Measurements from ENCODE around the gene TMPRSS4.

Gene TMPRSS4

DNA sequence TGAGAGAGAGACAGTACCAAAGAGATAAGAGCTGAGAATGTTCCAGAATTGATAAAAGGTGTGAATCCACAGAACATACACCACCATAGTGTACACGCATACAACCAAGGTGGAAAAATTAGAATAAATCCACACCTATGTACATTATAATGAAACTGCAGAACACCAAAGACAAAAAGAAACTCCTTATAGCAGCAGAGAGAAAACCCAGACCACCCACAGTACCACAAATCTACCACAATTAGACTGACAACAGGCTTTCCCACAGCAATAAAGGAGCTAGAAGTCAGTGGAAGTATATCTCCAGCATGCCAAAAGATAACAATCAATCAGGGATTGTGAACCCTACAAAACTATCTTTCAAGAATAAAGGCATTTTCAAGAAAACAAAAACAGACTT is 43.9 kb downstream of the TMPRSS4 start:
- no peak overlapping the region for H3K4me3 ChIP-seq (ENCODE audit: control insufficient read depth, low read depth, low read length)
- TF ChIP-seq, protein P1, sequence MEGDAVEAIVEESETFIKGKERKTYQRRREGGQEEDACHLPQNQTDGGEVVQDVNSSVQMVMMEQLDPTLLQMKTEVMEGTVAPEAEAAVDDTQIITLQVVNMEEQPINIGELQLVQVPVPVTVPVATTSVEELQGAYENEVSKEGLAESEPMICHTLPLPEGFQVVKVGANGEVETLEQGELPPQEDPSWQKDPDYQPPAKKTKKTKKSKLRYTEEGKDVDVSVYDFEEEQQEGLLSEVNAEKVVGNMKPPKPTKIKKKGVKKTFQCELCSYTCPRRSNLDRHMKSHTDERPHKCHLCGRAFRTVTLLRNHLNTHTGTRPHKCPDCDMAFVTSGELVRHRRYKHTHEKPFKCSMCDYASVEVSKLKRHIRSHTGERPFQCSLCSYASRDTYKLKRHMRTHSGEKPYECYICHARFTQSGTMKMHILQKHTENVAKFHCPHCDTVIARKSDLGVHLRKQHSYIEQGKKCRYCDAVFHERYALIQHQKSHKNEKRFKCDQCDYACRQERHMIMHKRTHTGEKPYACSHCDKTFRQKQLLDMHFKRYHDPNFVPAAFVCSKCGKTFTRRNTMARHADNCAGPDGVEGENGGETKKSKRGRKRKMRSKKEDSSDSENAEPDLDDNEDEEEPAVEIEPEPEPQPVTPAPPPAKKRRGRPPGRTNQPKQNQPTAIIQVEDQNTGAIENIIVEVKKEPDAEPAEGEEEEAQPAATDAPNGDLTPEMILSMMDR (conservative IDR thresholded peaks at IDR 0.05; ENCODE audit: control insufficient read depth, insufficient read depth, low read depth, low read length), result no peak
- no peak for DNase-seq (ENCODE audit: low read depth)

DNA sequence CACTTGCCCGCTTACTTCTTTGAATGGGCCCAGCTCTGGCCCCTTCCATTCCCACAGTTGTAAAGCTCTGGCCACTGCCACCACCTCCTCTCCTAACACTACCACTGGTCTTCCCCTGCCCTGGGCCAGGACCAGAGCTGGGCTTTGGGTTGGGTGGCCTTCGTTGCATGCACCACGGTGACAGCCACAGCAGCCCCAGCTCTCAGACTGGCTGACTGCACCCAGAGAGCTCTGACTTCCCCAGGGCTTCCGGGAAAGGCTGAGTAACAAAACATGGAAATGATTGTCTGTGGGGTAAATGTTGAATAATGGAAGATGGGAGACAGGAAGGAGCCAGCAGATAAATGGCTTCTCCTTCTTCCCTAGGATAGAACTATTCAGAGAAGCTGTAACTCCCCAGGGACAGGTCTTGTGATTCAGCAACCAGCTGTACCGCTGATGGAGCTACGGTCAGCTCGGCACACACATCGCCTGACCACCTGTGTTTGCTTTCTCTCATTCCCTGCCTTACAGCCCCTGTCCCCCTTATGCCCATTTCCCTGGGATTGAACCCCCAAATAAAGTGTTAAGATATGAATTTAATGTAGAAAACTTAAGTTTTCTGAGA is 48.2 kb downstream of the TMPRSS4 start:
- TF ChIP-seq, protein P1 (conservative IDR thresholded peaks at IDR 0.05; ENCODE audit: control insufficient read depth, insufficient read depth, low read depth, low read length), result no peak
- DNase-seq (ENCODE audit: low read depth), result peak; percentile 12
- no peak overlapping the region for H3K4me3 ChIP-seq (ENCODE audit: control insufficient read depth, low read depth, low read length)

DNA sequence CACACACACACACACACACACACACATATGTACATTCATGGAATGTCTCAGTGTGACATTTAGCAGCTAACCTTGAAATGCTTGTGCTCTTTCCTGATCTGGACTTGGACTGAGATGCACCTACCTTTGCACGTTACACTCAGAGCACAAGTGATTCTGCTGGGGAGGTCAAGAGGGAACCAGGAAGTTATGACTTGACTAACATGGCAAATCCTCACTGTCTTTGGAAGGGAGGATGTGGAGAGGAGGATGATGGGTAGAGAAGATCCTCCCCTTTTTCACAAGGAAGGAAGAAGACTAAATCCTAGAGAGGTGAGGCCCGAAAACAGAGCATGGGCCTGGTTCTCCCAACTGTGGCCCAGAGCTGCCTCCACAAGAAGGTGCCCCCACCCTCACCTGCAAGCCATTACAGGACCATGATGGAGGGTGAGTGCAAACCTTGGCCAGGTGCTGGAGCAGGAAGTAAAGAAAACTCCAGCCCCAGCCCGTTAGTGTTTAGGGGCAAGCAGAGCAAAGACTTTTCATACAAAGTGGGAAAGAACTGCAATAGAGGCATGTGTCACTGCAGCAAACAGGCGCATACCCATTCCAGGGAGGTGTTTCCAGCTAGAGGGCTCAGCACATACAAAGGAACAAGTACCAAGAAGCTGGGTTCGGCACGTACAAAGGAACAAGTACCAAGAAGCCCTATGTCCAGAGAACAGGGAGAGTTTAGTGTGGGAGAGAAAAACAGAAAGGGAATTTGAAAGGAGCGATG is 49.4 kb downstream of the TMPRSS4 start:
- no peak for DNase-seq (ENCODE audit: low read depth)
- no peak overlapping the region for H3K4me3 ChIP-seq (ENCODE audit: control insufficient read depth, low read depth, low read length)
- TF ChIP-seq, protein P1 (conservative IDR thresholded peaks at IDR 0.05; ENCODE audit: control insufficient read depth, insufficient read depth, low read depth, low read length), result no peak

DNA sequence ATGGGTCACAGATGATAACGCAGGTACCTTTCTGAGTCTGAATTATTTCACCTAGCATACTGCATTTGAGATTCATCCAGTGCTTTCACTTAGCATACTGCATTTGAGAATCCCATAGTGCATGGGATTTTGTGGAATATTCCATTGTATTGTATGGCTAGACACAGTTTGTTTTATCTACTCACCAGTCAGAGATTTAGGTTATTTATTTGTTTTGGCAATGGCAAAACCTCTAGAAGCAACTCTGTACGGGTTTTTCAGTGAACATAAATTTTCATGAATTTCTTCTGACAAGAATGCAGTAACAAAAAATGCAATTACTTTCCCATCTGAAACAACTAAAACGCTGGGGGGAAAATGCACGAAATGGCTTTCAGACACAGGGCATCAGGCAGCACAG is 51.4 kb downstream of the TMPRSS4 start:
- TF ChIP-seq, protein P1 (conservative IDR thresholded peaks at IDR 0.05; ENCODE audit: control insufficient read depth, insufficient read depth, low read depth, low read length), result no peak
- DNase-seq (ENCODE audit: low read depth), result no peak
- H3K4me3 ChIP-seq (ENCODE audit: control insufficient read depth, low read depth, low read length), result no peak overlapping the region

DNA sequence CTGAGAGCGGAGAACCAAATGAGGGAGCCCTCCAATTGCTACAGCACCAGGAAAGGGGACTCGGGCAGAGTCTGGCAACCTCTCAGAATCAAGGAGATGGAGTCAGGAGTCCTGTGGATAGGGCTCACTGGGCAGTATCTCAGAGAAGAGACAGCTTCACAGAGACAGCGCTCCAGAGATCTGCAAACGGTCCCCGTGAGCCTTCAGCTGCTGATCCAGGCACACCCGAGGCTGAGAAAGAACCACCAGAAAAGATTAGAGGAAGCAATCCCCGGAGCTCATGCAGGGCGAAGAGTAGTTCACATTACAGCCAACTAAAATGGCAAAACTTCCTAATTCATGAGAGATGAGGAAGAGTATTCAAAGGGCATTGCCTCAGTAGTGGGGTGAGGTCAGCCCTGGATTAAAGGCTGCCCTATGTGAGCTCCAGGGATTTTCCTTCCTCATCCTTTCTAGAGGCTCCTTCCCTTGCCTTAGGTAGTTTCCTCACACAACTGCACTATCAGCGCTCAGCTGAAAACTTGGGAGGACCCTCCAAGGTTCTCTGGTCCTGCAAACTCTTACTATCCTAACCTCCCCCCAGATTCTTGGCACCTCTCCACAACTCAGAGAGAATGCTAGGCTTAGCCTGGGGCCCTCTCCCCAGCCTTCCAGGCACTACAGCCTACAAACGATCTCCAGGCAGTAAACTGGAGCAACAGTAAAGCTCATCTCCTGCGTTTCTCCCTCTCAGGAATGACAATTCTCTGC is 52.0 kb downstream of the TMPRSS4 start:
- H3K4me3 ChIP-seq (ENCODE audit: control insufficient read depth, low read depth, low read length), result no peak overlapping the region
- TF ChIP-seq, protein P1 (conservative IDR thresholded peaks at IDR 0.05; ENCODE audit: control insufficient read depth, insufficient read depth, low read depth, low read length), result no peak
- DNase-seq (ENCODE audit: low read depth), result no peak

DNA sequence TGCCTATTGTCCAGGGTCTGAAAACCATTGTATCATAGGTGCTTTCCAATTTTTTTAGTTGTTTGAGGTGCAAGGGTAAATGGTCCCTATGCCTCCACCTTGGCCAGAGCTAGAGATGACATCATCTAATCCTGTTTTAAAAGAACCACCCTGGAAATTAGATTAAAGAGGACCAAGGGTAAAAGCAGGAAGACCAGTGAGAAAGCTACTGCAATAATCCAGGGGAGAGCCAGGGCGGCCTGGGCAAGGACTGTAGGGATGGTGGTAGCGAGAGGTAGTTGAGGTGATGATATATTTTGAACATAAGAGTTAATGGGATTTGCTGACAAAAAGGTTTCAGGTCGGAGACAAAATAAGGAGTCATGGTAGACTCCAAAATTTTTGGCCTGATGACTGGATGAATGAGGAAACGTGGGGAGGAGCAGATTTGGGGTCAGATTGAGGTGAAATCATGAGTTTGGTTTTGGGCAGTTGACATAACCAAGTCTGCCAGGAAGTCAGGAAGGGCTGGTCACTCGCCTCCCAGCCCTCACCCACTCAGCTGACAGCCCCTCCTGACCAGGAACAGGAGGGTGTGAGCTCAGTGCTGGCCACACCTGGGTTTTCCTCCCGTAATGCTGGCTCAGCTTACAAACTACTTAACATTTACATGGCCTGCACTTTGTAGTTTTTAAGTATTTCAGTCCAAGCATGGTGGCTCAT is 52.7 kb downstream of the TMPRSS4 start:
- H3K4me3 ChIP-seq (ENCODE audit: control insufficient read depth, low read depth, low read length), result no peak overlapping the region
- TF ChIP-seq, protein P1 (conservative IDR thresholded peaks at IDR 0.05; ENCODE audit: control insufficient read depth, insufficient read depth, low read depth, low read length), result no peak
- no peak for DNase-seq (ENCODE audit: low read depth)

Data from fibroblast of mammary gland (primary cell).